Pancreas (tissue), 10 donors: ENCODE results near the gene JUNB. TPM values are rescaled to one million over a fixed set of nuclear protein-coding genes. Genes with fewer than 3 reads are reported as not detected.

Experiments used
- ATAC-seq, 4 donors: fragments of 200-7000 bp; cut with Tn5 transposase; one replicate each; pipeline versions ENCODE4 v1.8.0 to v1.9.1; 2020; ENCODE audit warnings: mild to moderate bottlenecking in 4 of 4, moderate library complexity in 4 of 4
- DNase-seq, 6 donors: peaks; one replicate each; pipeline ENCODE4 v3.0.0-alpha.2; 2020
- FAIRE-seq: peaks from 2 replicates; lab custom pipeline; 2012; peaks lifted over from hg19 to GRCh38; lab: Jason Lieb, UNC
- H3K27ac ChIP-seq, 4 donors: fragments of 200-600 bp; sonication (generic); 1 replicate in 3 of 4; 2 replicates in 1 of 4; pipeline versions ENCODE4 v1.5.0 to v1.8.0; 2020
- H3K27me3 ChIP-seq, 4 donors: fragments of 200-600 bp; one replicate each; pipeline ENCODE4 v1.8.0; 2021
- H3K36me3 ChIP-seq, 3 donors: fragments of 200-600 bp; sonication (generic) in 1 of 3; one replicate each; pipeline versions ENCODE4 v1.5.0 to v1.8.0; 2020 to 2021
- H3K4me1 ChIP-seq, 3 donors: fragments of 200-600 bp; one replicate each; pipeline ENCODE4 v1.8.0; 2021
- H3K4me3 ChIP-seq, 4 donors: fragments of 200-600 bp; sonication (generic) in 2 of 4; one replicate each; pipeline versions ENCODE4 v1.5.0 to v1.8.0; 2020 to 2021
- H3K9me3 ChIP-seq, 4 donors: fragments of 200-600 bp; one replicate each; pipeline ENCODE4 v1.8.0; 2021
- CTCF ChIP-seq, 4 donors: fragments of 200-600 bp; sonication (generic) in 3 of 4; IDR thresholded peaks; one replicate each; pipeline versions ENCODE4 v1.5.0 to v1.8.0; 2021; ENCODE audit warnings: antibody characterized with exemption in 4 of 4
- WGBS, 2 donors: extraction: QIAGEN DNeasy Blood & Tissue Kit; methylation state at CpG; one replicate each; pipeline ENCODE4 v1.1.7; 2013; 5-methylcytosine and 5-hydroxymethylcytosine counted together
- intact Hi-C, 3 donors: fragments of 100-400 bp; cut with DNase I; formaldehyde crosslinking; loops; one replicate each; pipeline versions ENCODE4 v1.11.1 to v1.14.2; 2022
- polyA plus RNA-seq, 2 donors: library from polyadenylated mRNA; stranded (reverse); fragments of 200-250 nt; gene quantifications; one replicate each; pipeline ENCODE4 v1.2.3, GENCODE V29; 2013
- total RNA-seq, 6 donors: library from RNA; stranded (reverse); fragmentation: NEBNext Ultra II Directional in 4 of 6; extraction: Animal tissue kit (Norgen Biotek cat#: 25700) in 4 of 6; gene quantifications; one replicate each; pipeline versions ENCODE4 v1.2.1 to v1.2.4, GENCODE V29; 2021 to 2023
- donor health status: healthy with polysubstance abuse.
- donor health status: DM: no; HTN: no; CAD: no; lungs with moderate emphysema.
- donor health status: DM: no; HTN: no; CAD: no.
- donor health status: control.
- donor health status: control.
- donor health status: Bipolar disorder and iron deficiency.
- donor health status: DM: yes; HTN: yes; CAD: no.
- donor health status: DM: no; HTN: no; CAD: no.
- donor health status: DM: no; HTN: no; CAD: no.
- donor health status: DM: yes; HTN: yes; CAD: no.

Gene JUNB
- total and polyA plus RNA-seq, 8 donors: 41.6 to 206 (median 97.8) TPM

GRCh38 chr19:12786141-12786870, 5.0 kb upstream of the JUNB start:
- Histone ChIP-seq H3K9me3 (no peaks in the 10 kb centered on the region), H3K36me3 (no peaks in the 10 kb centered on the region), H3K27me3 (no peaks in the 10 kb centered on the region), H3K27ac (peak overlapping the region; percentile 74 to 99 (median 85)), H3K4me3 (peak overlapping the region in 1 of 4 donors; percentile 14), H3K4me1 (peaks cover 16 to 52% (median 31%) of the 10 kb centered on the region in 3 donors)
- peak in 5 of 6 donors; percentile 77 to 88 (median 87) for DNase-seq
- ATAC-seq: peak in 3 of 4 donors; percentile 1 to 28 (median 8)
- no peak for TF ChIP-seq CTCF (IDR thresholded peaks at IDR 0.05)
- intact Hi-C loops: no loop called here
- no peak for FAIRE-seq
- 22 to 36% methylated on average over 10 to 18 of the region's 18 CpGs for whole genome bisulfite sequencing, 2 donors

GRCh38 chr19:12786952-12787351, 4.3 kb upstream of the JUNB start:
- peak overlapping the region; percentile 74 to 99 (median 85) for H3K27ac ChIP-seq
- H3K27me3 ChIP-seq: no peaks in the 10 kb centered on the region
- no peak for TF ChIP-seq CTCF (IDR thresholded peaks at IDR 0.05)
- DNase-seq (no peak), FAIRE-seq (no peak), ATAC-seq (no peak)
- 92 to 95% methylated on average over 3 of the region's 3 CpGs for WGBS, 2 donors
- no peak overlapping the region for H3K4me3 ChIP-seq
- intact Hi-C loops: no loop called here
- no peaks in the 10 kb centered on the region for H3K36me3 ChIP-seq
- H3K4me1 ChIP-seq: peaks cover 16 to 52% (median 31%) of the 10 kb centered on the region in 3 donors
- H3K9me3 ChIP-seq: no peaks in the 10 kb centered on the region

- Histone ChIP-seq H3K27ac (peak overlapping the region in 2 of 4 donors; percentile 95 to 99), H3K27me3 (no peaks in the 10 kb centered on the region), H3K4me1 (peaks cover 16 to 52% (median 31%) of the 10 kb centered on the region in 3 donors), H3K9me3 (no peaks in the 10 kb centered on the region), H3K36me3 (no peaks in the 10 kb centered on the region), H3K4me3 (no peak overlapping the region)
- no peak for TF ChIP-seq CTCF (IDR thresholded peaks at IDR 0.05)
- intact Hi-C loops: no loop called here
- WGBS, 2 donors: 78% methylated on average over 10 of the region's 10 CpGs
- DNase-seq (no peak), FAIRE-seq (no peak), ATAC-seq (no peak)
These were observed 3.8 kb upstream of the JUNB start for GRCh38 chr19:12787458-12787857.

- WGBS, 2 donors: 53 to 56% methylated on average over 4 of the region's 4 CpGs
- DNase-seq: peak in 1 of 6 donors; percentile 22
- H3K4me3 ChIP-seq: peak overlapping the region in 1 of 4 donors; percentile 81
- no peak for FAIRE-seq
- no peaks in the 10 kb centered on the region for H3K9me3 ChIP-seq
- no peaks in the 10 kb centered on the region for H3K36me3 ChIP-seq
- H3K4me1 ChIP-seq: peaks cover 16 to 49% (median 27%) of the 10 kb centered on the region in 3 donors
- no peak for ATAC-seq
- no peaks in the 10 kb centered on the region for H3K27me3 ChIP-seq
- no peak for TF ChIP-seq CTCF (IDR thresholded peaks at IDR 0.05)
- intact Hi-C loops: no loop called here
- peak overlapping the region; percentile 95 to 100 (median 99) for H3K27ac ChIP-seq
These were observed 3.1 kb upstream of the JUNB start for GRCh38 chr19:12788042-12788681.
